Lower leg skin (tissue), 3 donors: ENCODE results near the gene UBR4.

Experiments
- POLR2A ChIP-seq, 2 donors: fragments of 450-650 bp; IDR thresholded peaks; one replicate each; pipeline ENCODE4 v1.6.1; 2016 to 2017; ENCODE audit warnings: antibody characterized with exemption in 2 of 2, mild to moderate bottlenecking in 1 of 2, moderate library complexity in 1 of 2
- TF ChIP-seq, protein P1 (sequence below), 3 donors: fragments of 450-650 bp; IDR thresholded peaks; one replicate each; pipeline ENCODE4 v1.5.1; 2016; ENCODE audit warnings: antibody characterized with exemption in 3 of 3, mild to moderate bottlenecking in 3 of 3, moderate library complexity in 2 of 3

GRCh38 chr1:19044471-19044870 is 165.6 kb downstream of the UBR4 start:
- TF ChIP-seq POLR2A (IDR thresholded peaks at IDR 0.05): no peak
- TF ChIP-seq, protein P1, sequence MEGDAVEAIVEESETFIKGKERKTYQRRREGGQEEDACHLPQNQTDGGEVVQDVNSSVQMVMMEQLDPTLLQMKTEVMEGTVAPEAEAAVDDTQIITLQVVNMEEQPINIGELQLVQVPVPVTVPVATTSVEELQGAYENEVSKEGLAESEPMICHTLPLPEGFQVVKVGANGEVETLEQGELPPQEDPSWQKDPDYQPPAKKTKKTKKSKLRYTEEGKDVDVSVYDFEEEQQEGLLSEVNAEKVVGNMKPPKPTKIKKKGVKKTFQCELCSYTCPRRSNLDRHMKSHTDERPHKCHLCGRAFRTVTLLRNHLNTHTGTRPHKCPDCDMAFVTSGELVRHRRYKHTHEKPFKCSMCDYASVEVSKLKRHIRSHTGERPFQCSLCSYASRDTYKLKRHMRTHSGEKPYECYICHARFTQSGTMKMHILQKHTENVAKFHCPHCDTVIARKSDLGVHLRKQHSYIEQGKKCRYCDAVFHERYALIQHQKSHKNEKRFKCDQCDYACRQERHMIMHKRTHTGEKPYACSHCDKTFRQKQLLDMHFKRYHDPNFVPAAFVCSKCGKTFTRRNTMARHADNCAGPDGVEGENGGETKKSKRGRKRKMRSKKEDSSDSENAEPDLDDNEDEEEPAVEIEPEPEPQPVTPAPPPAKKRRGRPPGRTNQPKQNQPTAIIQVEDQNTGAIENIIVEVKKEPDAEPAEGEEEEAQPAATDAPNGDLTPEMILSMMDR (IDR thresholded peaks at IDR 0.05): no peak
